OCI-LY1 (cell line): ENCODE measurements around the gene SERPINI2.

Source experiments
- CTCF ChIP-seq: fragments of 200-600 bp; sonication (generic), shearing (Covaris generic); IDR thresholded peaks from 2 replicates; pipeline ENCODE4 v1.5.1; 2017; ENCODE audit warnings: mild to moderate bottlenecking, antibody characterized with exemption, low read length, moderate library complexity, mixed read lengths
- EZH2 ChIP-seq: fragments of 200-600 bp; sonication (generic), shearing (Covaris generic); IDR thresholded peaks from 2 replicates; pipeline ENCODE4 v1.8.0; 2017; ENCODE audit warnings: borderline replicate concordance, mixed run types, mild to moderate bottlenecking, antibody characterized with exemption, low read length, moderate library complexity, mixed read lengths

DNA sequence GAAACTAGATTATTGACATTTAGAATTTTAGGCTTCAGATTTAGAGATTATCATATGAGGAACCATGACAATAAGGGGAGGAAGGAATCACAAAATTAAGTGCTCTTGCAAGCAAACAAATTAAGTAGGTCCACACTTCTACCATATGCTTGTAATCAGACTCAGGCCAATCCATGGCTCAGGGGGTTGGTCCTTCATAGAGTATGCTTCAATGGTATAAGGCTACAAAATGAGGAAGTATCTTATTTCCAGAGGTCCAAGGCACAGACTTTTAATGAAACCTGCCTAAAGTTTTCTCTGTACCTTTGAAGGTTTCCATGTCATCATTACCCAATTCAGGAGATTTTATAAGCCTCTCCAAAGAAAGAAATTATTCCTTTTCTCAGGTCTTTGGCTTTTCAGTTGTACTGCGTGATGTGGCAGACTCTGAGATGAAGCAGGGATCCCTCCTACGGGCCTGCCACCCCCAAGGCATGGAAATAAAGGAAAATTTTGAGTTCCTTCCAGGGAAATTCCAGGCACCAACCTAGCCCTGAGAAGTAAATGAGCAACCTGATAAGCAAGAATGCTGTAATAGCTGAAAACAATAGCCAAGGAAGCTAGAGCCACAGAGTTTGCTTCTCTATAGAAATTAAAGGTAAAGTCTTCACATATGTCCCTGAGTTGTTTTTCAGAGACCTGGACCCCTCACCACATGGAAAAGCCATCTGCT, 36.3 kb downstream of the SERPINI2 start:
- TF ChIP-seq CTCF (no peak), EZH2 (no peak)
